GM21576 (cell line): ENCODE data around the gene TOP2A.

Experiments
- ATAC-seq: cut with Tn5 transposase; IDR thresholded peaks from one replicate; pipeline ENCODE4 v1.9.1; 2021; ENCODE audit warnings: mild to moderate bottlenecking, moderate library complexity; ENCODE audit not compliant: unreplicated experiment

TOP2A gene

GRCh38 chr17:40361925-40362695 is 55.6 kb downstream of the TOP2A start:
- no peak for ATAC-seq

GRCh38 chr17:40361063-40361924 is 56.4 kb downstream of the TOP2A start:
- no peak for ATAC-seq

DNA sequence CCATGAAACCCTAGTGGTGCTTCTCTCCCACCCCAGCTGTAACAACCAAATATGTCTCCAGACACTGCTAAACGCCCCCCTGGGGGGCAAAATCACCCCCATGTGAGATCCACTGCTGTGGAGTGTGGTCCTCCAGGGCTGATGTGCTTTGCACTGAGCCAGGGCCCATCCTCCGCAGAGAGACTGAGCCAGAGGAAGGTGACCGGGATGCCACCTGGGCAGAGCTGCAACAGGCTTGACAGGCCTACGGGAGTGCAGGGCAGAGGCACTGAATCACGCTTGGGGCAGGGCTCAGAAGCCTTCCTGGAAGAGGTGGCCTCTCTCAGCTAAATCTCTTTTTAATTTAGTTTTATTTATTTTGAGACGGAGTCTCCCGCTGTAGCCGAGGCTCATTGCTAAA is 57.6 kb downstream of the TOP2A start:
- no peak for ATAC-seq

DNA sequence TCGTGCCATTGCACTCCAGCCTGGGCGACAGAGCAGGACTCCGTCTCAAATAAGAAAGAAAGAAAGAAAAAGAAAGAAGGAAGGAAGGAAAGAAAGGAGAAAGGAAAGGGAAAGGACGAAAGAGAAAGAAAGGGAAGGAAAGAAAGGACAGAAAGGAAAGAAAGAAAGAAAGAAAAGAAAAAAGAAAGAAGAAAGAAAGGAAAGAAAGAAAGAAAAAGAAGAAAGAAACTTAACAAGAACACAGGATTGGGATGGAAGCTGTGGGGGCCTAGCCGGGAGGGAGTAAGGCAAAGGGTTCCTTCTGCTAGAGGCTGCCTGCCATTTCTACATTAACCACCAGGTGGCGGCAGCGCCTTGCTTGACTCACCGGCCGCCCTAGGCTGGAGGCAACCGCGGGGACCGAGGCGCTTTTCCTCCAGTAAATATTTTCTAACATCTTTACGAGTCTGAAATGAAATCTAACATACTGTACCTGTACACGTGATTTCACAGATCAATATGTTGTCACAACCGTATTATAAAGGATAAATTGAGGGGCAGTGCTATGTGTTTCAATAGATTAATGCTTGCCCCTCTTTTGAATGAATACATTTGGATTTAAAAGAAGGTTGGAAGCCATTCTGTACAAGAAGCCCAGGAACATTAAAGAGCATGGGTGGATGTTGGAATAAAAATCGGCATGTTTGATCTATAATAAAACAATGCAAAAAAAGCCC is 59.2 kb downstream of the TOP2A start:
- ATAC-seq, result peak; percentile 47

DNA sequence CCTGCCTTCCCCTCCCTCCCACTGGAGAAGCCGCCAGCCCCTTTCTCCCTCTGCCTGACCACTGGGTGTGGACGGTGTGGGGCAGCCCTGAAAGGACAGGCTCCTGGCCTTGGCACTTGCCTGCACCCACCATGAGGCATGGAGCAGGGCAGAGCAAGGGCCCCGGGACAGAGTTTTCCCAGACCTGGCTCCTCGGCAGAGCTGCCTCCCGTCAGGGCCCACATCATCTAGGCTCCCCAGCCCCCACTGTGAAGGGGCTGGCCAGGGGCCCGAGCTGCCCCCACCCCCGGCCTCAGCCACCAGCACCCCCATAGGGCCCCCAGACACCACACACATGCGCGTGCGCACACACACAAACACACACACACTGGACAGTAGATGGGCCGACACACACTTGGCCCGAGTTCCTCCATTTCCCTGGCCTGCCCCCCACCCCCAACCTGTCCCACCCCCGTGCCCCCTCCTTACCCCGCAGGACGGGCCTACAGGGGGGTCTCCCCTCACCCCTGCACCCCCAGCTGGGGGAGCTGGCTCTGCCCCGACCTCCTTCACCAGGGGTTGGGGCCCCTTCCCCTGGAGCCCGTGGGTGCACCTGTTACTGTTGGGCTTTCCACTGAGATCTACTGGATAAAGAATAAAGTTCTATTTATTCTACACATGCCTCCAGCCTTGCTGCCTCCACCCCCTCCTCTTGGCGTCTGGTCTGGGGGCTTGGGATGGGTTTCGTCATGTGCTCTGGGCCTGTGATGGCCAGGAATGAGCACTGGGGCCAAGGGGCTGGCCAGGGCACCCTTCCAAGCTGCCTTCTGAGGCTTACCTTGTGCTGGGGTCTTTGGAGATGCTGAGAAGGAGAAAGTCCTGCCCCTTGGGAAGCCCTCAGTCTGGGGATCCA is 60.5 kb downstream of the TOP2A start:
- no peak for ATAC-seq

DNA sequence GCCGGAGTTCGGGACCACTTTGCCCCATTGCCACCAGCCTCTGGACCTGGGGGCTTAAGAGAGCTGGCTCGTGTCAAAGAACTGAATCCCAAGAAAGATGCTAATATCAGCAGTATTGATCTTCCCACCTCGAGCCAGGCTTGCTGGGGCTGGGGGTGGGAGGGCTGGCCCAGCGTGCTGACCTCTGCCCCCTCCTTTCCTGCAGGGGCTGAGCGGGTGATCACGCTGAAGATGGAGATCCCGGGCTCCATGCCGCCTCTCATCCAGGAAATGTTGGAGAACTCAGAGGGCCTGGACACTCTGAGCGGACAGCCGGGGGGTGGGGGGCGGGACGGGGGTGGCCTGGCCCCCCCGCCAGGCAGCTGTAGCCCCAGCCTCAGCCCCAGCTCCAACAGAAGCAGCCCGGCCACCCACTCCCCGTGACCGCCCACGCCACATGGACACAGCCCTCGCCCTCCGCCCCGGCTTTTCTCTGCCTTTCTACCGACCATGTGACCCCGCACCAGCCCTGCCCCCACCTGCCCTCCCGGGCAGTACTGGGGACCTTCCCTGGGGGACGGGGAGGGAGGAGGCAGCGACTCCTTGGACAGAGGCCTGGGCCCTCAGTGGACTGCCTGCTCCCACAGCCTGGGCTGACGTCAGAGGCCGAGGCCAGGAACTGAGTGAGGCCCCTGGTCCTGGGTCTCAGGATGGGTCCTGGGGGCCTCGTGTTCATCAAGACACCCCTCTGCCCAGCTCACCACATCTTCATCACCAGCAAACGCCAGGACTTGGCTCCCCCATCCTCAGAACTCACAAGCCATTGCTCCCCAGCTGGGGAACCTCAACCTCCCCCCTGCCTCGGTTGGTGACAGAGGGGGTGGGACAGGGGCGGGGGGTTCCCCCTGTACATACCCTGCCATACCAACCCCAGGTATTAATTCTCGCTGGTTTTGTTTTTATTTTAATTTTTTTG is 61.6 kb downstream of the TOP2A start:
- ATAC-seq, result no peak

DNA sequence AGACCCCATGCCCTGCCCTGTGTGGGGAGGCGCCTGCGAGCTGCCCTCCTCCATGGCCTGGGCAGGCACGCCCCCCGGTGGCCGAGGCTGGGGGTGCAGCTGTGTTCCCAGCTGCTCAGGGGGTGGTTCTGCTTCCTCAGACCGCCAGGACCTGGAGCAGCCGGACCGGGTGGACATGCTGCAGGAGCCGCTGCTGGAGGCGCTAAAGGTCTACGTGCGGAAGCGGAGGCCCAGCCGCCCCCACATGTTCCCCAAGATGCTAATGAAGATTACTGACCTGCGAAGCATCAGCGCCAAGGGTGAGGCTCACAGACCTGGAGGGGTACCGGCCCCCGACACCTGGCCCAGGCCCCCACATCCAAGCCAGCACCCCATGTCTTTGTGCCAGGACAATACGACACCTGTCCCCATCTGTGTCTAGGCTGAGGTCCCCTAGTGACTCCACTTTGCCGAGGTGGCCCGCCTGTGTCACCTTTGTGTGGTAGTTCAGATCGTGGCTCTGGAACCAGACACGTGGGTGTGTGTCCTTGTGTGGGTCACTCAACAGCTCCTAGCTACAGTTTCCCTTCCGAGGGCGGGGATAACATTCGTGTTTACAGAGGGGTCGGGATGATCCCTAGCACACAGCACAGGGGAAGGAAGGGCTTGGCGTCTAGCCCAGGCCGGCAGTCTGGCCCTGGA is 62.4 kb downstream of the TOP2A start:
- no peak for ATAC-seq

- no peak for ATAC-seq
Measured at GRCh38 chr17:40354221-40355122, 63.2 kb downstream of the TOP2A start.

DNA sequence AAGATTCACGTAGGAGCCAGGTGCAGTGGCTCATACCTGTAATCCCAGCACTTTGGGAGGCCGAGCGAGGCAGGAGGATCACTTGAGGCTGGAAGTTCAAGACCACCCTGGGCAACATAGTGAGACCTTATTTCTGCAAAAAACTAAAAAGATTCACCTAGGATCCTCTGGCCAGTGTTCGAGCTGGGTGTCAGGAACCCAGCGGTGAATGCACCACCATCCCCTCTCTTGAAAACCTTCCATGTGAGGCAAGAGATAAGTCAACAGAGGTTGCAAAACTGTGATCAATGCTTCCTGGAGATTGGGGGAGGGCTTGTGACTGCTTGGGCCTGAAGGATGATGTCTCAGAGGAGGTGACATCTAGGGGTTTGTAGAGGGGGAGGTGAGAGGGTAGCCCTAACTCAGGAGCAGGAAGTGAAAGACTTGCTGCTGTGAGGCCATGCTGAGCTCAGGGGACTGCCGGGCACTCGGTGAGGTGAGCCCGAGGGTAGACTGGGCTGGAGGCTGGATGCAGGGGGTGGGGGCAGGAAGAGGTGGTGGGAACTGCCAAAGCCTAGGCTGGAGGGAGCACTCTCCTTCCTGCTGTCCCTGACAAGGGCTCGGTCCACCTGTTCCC is 64.8 kb downstream of the TOP2A start:
- ATAC-seq, result no peak

DNA sequence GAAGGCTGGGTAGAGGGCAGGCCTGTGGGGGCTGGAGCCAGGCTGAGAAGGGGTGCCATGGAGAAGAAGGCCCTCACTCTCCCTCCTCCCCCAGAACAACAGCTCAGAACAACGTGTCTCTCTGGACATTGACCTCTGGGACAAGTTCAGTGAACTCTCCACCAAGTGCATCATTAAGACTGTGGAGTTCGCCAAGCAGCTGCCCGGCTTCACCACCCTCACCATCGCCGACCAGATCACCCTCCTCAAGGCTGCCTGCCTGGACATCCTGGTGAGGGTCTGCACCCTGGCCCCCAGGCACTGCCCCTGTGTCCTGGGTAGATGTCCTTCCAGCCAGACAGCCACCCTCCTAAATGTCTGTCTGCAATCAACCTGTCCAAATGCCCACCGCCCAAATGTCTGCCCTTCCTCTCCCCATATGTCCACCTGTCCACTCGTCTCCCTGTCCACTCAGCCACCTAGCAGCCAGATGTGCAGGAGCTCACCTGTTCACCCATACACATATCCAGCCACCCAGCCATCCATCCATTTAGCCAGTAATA is 65.4 kb downstream of the TOP2A start:
- no peak for ATAC-seq

DNA sequence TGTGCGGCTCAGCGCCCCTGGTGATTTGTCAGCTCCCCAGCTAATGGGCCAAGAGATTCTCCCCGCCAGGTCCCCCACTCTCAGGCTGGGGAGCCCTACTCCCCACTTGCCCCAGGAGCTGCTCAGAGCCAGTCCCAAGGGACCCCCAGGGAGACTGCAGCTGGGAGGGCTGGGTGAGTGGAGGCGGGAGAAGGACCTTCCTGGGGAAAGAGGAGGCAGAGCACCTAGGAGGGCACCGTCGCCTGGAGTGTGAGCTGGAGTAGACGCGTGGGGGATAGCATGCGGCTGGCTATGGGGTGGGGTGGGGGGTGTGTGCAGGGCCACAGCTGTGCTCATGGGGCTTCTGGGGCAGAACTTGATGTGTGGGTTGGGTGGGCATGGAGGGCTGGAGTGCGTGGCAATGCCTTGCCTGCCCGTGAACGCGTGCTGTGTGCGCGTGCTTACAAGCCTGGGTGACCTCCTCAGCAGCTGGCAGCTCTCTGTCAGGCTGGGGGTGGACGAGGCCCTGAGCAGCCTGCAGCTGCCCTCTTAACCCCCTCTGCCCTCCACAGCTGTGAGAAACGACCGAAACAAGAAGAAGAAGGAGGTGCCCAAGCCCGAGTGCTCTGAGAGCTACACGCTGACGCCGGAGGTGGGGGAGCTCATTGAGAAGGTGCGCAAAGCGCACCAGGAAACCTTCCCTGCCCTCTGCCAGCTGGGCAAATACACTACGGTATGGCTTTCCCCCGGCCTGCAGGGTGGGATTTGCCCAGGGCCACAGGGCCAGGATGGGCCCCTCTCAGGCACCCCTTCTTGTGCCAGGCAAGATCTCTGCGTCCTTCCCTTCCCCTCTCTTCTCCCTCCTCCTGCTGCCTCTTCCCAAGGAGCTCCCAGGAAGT is 66.1 kb downstream of the TOP2A start:
- ATAC-seq, result no peak

GRCh38 chr17:40350689-40351358 is 66.9 kb downstream of the TOP2A start:
- no peak for ATAC-seq

DNA sequence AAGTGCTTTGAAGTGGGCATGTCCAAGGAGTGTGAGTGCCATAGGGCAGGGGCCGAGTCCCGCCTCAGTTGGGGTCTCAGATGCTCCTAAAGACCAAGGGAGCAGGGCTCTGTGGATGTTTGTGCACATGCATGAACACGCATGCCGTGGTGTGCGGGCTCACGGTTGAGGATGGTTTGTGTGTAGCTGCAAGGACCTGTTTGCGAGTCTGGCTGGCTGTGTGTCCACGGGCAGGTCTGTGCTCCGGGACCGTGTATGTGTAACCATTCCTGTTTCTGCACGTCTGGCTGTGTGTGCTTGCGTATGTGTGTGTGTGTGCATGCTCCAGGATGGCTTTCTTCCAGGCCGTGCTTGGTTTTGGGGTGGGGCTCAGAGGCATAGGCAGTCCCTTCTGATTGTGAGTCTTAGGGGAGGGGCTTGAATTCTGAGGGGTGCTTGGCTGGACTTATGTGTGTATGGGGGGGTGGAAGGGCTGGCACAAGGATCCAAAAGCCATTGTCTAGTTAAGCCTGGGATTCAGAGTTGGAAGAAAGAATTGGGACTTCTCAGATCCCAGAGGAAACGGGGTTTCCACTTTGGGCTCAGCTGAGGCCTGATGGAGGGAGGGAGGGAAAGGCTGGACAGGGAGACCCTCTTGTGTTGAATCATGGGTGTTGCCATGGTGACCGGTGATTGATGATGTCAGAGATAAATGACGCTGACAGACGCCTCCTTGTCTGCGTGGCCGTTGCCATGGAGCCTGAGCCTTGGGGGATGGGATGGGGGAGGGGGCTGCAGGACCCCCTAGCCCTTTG is 67.6 kb downstream of the TOP2A start:
- ATAC-seq, result no peak

DNA sequence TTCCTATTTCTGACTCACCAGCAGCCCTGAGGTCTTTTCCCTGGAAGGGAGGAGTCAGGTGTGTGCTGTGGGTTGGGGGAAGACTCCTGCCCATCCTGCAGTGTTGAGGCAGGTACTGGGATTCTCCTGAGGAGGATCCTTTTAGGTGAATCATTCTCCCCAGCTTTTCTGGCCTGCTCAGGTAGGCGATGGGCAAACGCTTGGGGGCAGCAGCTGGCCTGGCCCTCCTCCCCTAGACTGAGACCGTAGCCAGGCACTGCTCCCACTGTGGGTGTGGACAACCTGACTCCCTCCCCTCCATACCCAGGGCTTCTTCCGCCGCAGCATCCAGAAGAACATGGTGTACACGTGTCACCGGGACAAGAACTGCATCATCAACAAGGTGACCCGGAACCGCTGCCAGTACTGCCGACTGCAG is 68.2 kb downstream of the TOP2A start:
- no peak for ATAC-seq
